Lower lobe of right lung (tissue), 2 donors: Measurements from ENCODE around the gene FHIP1A. TPM values are rescaled to one million over a fixed set of nuclear protein-coding genes. Genes with fewer than 3 reads are reported as not detected.
"Not testable (repeated sequence)": the region's sequence is repeated elsewhere in the genome, so short reads cannot be mapped to it uniquely, and the experiment has no call there.

Source experiments
- ATAC-seq, 2 donors: fragments of 200-7000 bp; cut with Tn5 transposase; one replicate each; pipeline ENCODE4 v1.9.1; 2020 to 2022; ENCODE audit warnings: mild to moderate bottlenecking in 2 of 2, moderate library complexity in 2 of 2
- DNase-seq: peaks from one replicate; pipeline ENCODE4 v3.0.0-alpha.2; 2020
- H3K27ac ChIP-seq: fragments of 200-600 bp; one replicate; pipeline ENCODE4 v1.8.0; 2022
- H3K27me3 ChIP-seq: fragments of 200-600 bp; one replicate; pipeline ENCODE4 v1.8.0; 2022; ENCODE audit warnings: low read depth
- H3K36me3 ChIP-seq: fragments of 200-600 bp; one replicate; pipeline ENCODE4 v1.8.0; 2022; ENCODE audit warnings: mild to moderate bottlenecking
- H3K4me1 ChIP-seq: fragments of 200-600 bp; one replicate; pipeline ENCODE4 v1.8.0; 2022
- H3K4me3 ChIP-seq: fragments of 200-600 bp; one replicate; pipeline ENCODE4 v1.8.0; 2022; ENCODE audit warnings: mild to moderate bottlenecking
- H3K9me3 ChIP-seq: fragments of 200-600 bp; one replicate; pipeline ENCODE4 v1.8.0; 2022
- CTCF ChIP-seq: fragments of 200-600 bp; IDR thresholded peaks from one replicate; pipeline ENCODE4 v1.8.0; 2022; ENCODE audit warnings: antibody characterized with exemption, mild to moderate bottlenecking
- intact Hi-C: fragments of 100-400 bp; cut with DNase I; formaldehyde crosslinking; loops from one replicate; pipeline ENCODE4 v1.11.0; 2022
- total RNA-seq: library from RNA; stranded (reverse); fragmentation: NEBNext Ultra II Directional; extraction: Animal tissue kit (Norgen Biotek cat#: 25700); gene quantifications from one replicate; pipeline ENCODE4 v1.2.1, GENCODE V29; 2021
- donor health status: DM: no; HTN: yes; CAD: no; lungs with severe emphysema.

FHIP1A gene
- total RNA-seq, 1 donor from 2014 or later = 14.3 TPM

GRCh38 chr4:151376540-151376939, 32.4 kb upstream of the FHIP1A start:
- Histone ChIP-seq H3K9me3 (no peaks in the 10 kb centered on the region), H3K27ac (no peak overlapping the region), H3K4me3 (no peak overlapping the region), H3K27me3 (no peaks in the 10 kb centered on the region), H3K36me3 (no peaks in the 10 kb centered on the region), H3K4me1 (no peaks in the 10 kb centered on the region)
- DNase-seq (no peak), ATAC-seq (no peak)
- intact Hi-C loops = no loop called here
- no peak for TF ChIP-seq CTCF

GRCh38 chr4:151389311-151389710, 19.7 kb upstream of the FHIP1A start:
- no peaks in the 10 kb centered on the region for H3K36me3 ChIP-seq
- no peak for DNase-seq
- ATAC-seq = no peak
- intact Hi-C loops = no loop called here
- no peak overlapping the region for H3K4me3 ChIP-seq
- H3K9me3 ChIP-seq = no peaks in the 10 kb centered on the region
- no peak overlapping the region for H3K27ac ChIP-seq
- no peak for TF ChIP-seq CTCF
- no peaks in the 10 kb centered on the region for H3K4me1 ChIP-seq
- H3K27me3 ChIP-seq = no peaks in the 10 kb centered on the region

DNA sequence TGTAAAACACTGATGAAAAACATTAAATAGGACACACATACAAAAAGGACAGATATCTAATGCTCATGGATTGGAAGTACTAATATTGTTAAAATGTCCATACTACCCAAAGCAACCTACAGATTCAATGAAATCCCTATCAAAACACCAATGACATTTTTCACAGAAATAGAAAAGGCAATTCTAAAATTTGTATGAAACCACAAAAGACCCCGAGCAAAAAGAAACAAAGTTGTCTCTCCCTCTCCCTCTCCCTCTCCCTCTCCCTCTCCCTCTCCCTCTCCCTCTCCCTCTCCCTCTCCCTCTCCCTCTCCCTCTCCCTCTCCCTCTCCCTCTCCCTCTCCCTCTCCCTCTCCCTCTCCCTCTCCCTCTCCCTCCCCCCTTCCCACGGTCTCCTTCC, 19.2 kb upstream of the FHIP1A start:
- H3K4me1 ChIP-seq, H3K36me3 ChIP-seq, DNase-seq, intact Hi-C loops, H3K27ac ChIP-seq, H3K4me3 ChIP-seq, H3K9me3 ChIP-seq, H3K27me3 ChIP-seq, ATAC-seq: not testable (repeated sequence)

DNA sequence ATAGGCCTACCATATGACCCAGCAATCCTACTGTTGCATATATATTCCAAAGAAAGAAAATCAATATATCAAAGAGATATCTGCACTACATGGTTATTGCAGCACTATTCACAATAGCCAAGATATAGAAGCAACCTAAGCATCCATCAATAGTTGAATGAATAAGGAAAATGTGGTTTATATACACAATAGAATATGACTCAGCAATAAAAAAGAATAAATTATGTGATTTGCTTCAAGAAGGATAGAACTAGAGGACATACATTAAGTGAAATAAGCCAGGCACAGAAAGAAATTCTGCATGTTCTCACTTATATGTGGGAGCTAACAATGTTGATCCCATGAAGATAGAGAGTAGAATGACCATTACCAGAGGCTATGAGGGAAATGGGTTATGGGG, 13.1 kb upstream of the FHIP1A start:
- Histone ChIP-seq H3K27ac (no peak overlapping the region), H3K9me3 (no peaks in the 10 kb centered on the region), H3K4me3 (no peak overlapping the region), H3K36me3 (no peaks in the 10 kb centered on the region), H3K27me3 (no peaks in the 10 kb centered on the region), H3K4me1 (no peaks in the 10 kb centered on the region)
- no peak for TF ChIP-seq CTCF
- intact Hi-C loops = no loop called here
- ATAC-seq (no peak), DNase-seq (no peak)

- Histone ChIP-seq H3K4me1 (no peaks in the 10 kb centered on the region), H3K36me3 (no peaks in the 10 kb centered on the region), H3K27ac (no peak overlapping the region), H3K27me3 (no peaks in the 10 kb centered on the region), H3K4me3 (no peak overlapping the region), H3K9me3 (no peaks in the 10 kb centered on the region)
- TF ChIP-seq CTCF = no peak
- no peak for DNase-seq
- intact Hi-C loops = no loop called here
- ATAC-seq = no peak
Measured at GRCh38 chr4:151400343-151400742, 8.6 kb upstream of the FHIP1A start.

GRCh38 chr4:151401739-151402138, 7.2 kb upstream of the FHIP1A start:
- Histone ChIP-seq H3K27me3 (no peaks in the 10 kb centered on the region), H3K9me3 (no peaks in the 10 kb centered on the region), H3K27ac (no peak overlapping the region), H3K36me3 (no peaks in the 10 kb centered on the region), H3K4me1 (no peaks in the 10 kb centered on the region), H3K4me3 (no peak overlapping the region)
- intact Hi-C loops = no loop called here
- no peak for DNase-seq
- TF ChIP-seq CTCF = no peak
- no peak for ATAC-seq
